Caki2 (cell line): Measurements from ENCODE around the gene NTPCR. TPM values are rescaled to one million over a fixed set of nuclear protein-coding genes. Genes with fewer than 3 reads are reported as not detected.
"Not testable (repeated sequence)": the region's sequence is repeated elsewhere in the genome, so short reads cannot be mapped to it uniquely, and the experiment has no call there.

Experiments used
- DNase-seq: peaks from one replicate; pipeline ENCODE4 v3.0.0-alpha.2; 2015; ENCODE audit warnings: low read depth
- in situ Hi-C: cut with HindIII; loops from 2 replicates; pipeline ENCODE4 v1.10.0; 2016; ENCODE audit warnings: low sequenced_read_pairs, low pct_unique_long_range_greater_than_20kb, mixed read lengths
- total RNA-seq: library from RNA; depleted of rRNA; stranded (reverse); fragments of >200 nt; shearing (Covaris generic); gene quantifications from 2 replicates; pipeline ENCODE4 v1.2.3, GENCODE V29; 2014; ENCODE audit warnings: low replicate concordance

Gene NTPCR
- total RNA-seq, 1 experiment from 2014 or later, result 105 TPM

DNA sequence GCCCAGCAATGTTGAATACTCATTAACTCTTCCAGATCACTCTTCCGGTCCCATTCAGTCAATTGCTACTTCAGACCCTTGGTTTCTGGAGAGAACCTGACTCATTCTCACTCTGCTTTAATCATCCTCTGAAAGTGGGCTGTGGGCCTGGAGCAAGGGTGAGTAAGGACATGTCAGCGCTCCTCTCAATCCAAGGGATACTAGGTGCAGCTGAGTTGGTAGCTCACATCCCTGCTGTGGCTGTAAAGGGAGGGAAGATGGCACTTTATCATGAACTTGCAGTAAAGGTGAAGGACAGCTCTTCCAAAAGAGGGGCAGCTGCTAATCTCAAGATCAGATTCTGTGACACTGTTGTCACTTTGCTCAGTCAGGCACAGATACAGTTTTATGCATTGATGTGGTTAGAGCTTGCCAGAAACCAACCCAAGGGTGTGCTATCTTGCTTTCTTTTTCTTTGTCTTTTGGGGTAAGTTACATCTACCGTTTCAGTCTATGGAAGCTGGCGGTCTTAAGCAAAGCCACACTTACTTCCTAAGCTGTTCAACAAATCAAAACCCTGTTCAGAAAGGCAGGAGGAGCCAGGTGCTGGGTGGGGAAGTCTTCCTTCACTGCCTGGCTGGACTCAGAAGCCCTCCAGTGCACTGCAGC, 26.5 kb upstream of the NTPCR start:
- in situ Hi-C loops, result no loop called here

GRCh38 chr1:232924874-232925273, 25.5 kb upstream of the NTPCR start:
- in situ Hi-C loops, result no loop called here
- DNase-seq, result no peak

More for the DNA sequence above, 26.5 kb upstream of the NTPCR start:
- peak; percentile 16 for DNase-seq

- in situ Hi-C loops, result no loop called here
Observed at GRCh38 chr1:232925421-232926220, 24.8 kb upstream of the NTPCR start.

GRCh38 chr1:232927166-232927565, 23.2 kb upstream of the NTPCR start:
- DNase-seq, in situ Hi-C loops: not testable (repeated sequence)

More at GRCh38 chr1:232925421-232926220, 24.8 kb upstream of the NTPCR start:
- no peak for DNase-seq

GRCh38 chr1:232927830-232928505, 22.4 kb upstream of the NTPCR start:
- DNase-seq, result no peak
- in situ Hi-C loops, result no loop called here

GRCh38 chr1:232932486-232933425, 17.7 kb upstream of the NTPCR start:
- DNase-seq, result no peak
- in situ Hi-C loops, result no loop called here

DNA sequence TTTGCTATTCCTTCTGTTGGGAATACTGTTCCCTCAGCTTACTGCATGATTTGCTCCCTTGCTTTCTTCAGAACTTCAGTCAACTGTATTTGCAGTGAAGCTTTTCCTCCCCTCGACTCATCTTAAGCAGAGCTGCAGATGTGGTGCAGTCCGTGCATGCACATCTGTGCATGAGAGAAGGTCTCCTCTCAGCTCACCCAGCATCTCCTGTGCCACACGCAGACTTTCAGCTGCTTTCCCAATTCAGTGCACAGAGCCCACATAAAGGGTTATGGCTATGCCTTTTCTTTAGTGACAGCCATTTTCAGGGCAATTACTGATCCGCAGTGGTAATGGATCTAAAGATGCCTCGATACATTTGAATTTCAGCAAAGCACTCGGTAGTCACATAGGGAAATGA, 13.5 kb upstream of the NTPCR start:
- DNase-seq, result no peak
- in situ Hi-C loops, result no loop called here

GRCh38 chr1:232937741-232938375, 12.6 kb upstream of the NTPCR start:
- no peak for DNase-seq
- in situ Hi-C loops, result no loop called here

- in situ Hi-C loops, result no loop called here
- DNase-seq, result no peak
Observed at GRCh38 chr1:232938926-232939325, 11.5 kb upstream of the NTPCR start.

- no peak for DNase-seq
- in situ Hi-C loops, result no loop called here
Observed at GRCh38 chr1:232939748-232940147, 10.7 kb upstream of the NTPCR start.

DNA sequence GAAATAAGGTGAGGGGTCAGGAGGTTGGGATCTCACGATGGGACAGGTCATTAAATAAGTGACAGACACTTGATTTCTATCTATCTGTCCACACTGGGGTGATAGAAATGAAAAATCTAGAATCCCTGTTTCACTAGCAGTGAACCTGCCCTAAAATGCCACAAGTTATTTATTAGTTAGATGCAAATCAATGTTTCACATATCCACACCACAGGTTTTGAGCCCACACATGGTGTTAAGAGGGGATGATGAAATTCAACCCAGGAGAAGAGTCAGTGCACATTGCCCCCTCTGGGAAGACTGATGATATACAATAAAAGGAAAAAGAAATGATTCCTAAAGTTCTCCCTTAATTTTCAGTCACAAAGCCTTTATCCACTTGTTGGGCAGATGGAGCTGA, 10.1 kb upstream of the NTPCR start:
- in situ Hi-C loops, result no loop called here
- no peak for DNase-seq

- no peak for DNase-seq
- in situ Hi-C loops, result no loop called here
Observed at GRCh38 chr1:232942413-232943294, 7.8 kb upstream of the NTPCR start.

- in situ Hi-C loops, result no loop called here
- no peak for DNase-seq
Observed at GRCh38 chr1:232943679-232944252, 6.6 kb upstream of the NTPCR start.

- DNase-seq, result no peak
- in situ Hi-C loops, result no loop called here
Observed at GRCh38 chr1:232944347-232944746, 6.1 kb upstream of the NTPCR start.

DNA sequence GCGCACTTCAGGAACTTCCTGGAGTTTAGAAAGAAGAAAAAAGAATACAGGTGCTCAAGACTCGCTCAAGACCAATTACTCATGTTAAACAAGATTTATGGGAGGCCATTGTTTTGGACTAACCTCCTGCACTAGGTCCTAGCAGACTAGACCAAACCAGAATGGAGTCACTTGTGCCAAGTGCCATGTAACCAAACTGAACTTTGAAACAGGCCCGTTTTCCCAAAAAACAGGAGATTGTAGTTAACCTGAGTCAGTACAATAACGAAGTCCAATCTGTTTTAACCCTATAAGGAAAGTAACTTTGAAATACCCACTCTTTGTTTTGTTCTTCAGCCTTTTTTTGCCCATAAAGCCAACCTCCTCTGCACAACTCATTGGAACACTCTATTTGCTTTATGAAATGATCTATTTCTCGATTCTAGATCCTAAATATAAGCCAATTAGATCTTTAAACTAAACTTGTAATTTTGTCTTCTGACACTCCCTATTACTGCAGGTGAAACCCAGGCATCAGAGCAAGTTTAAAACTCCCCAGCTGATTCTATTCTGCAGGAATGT, 695 bp upstream of the NTPCR start:
- in situ Hi-C loops, result no loop called here
- no peak for DNase-seq

- DNase-seq, result peak; percentile 40
- in situ Hi-C loops, result no loop called here
Observed at GRCh38 chr1:232951180-232951579, 769 bp downstream of the NTPCR start.
